HG03342 (cell line): Measurements from ENCODE around the gene PORCN.
"Not testable (repeated sequence)": the region's sequence is repeated elsewhere in the genome, so short reads cannot be mapped to it uniquely, and the experiment has no call there.

Experiments
- ATAC-seq: cut with Tn5 transposase; IDR thresholded peaks from one replicate; pipeline ENCODE4 v1.9.1; 2021; ENCODE audit warnings: mild to moderate bottlenecking, moderate library complexity; ENCODE audit not compliant: unreplicated experiment

Gene PORCN

GRCh38 chrX:48509245-48509590 lies 426 bp downstream of the PORCN start:
- no peak for ATAC-seq

- no peak for ATAC-seq
Measured at GRCh38 chrX:48509619-48510018, 827 bp downstream of the PORCN start.

GRCh38 chrX:48511560-48511959 lies 2.8 kb downstream of the PORCN start:
- ATAC-seq, result no peak

- ATAC-seq, result no peak
Measured at GRCh38 chrX:48512371-48512935, 3.7 kb downstream of the PORCN start.

GRCh38 chrX:48513670-48514069 lies 4.9 kb downstream of the PORCN start:
- no peak for ATAC-seq

- no peak for ATAC-seq
Measured at GRCh38 chrX:48514126-48514806, 5.5 kb downstream of the PORCN start.

GRCh38 chrX:48514868-48515460 lies 6.2 kb downstream of the PORCN start:
- no peak for ATAC-seq

GRCh38 chrX:48515842-48516241 lies 7.0 kb downstream of the PORCN start:
- no peak for ATAC-seq

GRCh38 chrX:48516285-48516684 lies 7.5 kb downstream of the PORCN start:
- ATAC-seq, result no peak

GRCh38 chrX:48516987-48517386 lies 8.2 kb downstream of the PORCN start:
- ATAC-seq, result no peak

- ATAC-seq, result not testable (repeated sequence)
Measured at GRCh38 chrX:48519481-48519880, 10.7 kb downstream of the PORCN start.

- no peak for ATAC-seq
Measured at GRCh38 chrX:48520455-48520854, 11.7 kb downstream of the PORCN start.

GRCh38 chrX:48520976-48521352 lies 12.2 kb downstream of the PORCN start:
- no peak for ATAC-seq

GRCh38 chrX:48521353-48522243 lies 12.8 kb downstream of the PORCN start, which contains the start of gene EBP:
EBP (plus strand) TSS chrX:48521808; CDS start chrX:48523772, 1,964 bp downstream.
- peak; percentile 95 for ATAC-seq

- ATAC-seq, result no peak
Measured at GRCh38 chrX:48522291-48522690, 13.5 kb downstream of the PORCN start.

GRCh38 chrX:48523682-48524081 lies 14.9 kb downstream of the PORCN start:
- ATAC-seq, result no peak

GRCh38 chrX:48525853-48526252 lies 17.1 kb downstream of the PORCN start:
- ATAC-seq, result not testable (repeated sequence)

- ATAC-seq, result no peak
Measured at GRCh38 chrX:48530736-48531135, 21.9 kb downstream of the PORCN start.

- no peak for ATAC-seq
Measured at GRCh38 chrX:48531358-48531959, 22.7 kb downstream of the PORCN start.

- no peak for ATAC-seq
Measured at GRCh38 chrX:48532161-48532560, 23.4 kb downstream of the PORCN start.

- no peak for ATAC-seq
Measured at GRCh38 chrX:48533165-48533564, 24.4 kb downstream of the PORCN start.
